ENCODE measurements around the gene WDR45B.
A peak's percentile ranks its signal among the peaks of the same experiment; 100 is the strongest.
"Not testable (repeated sequence)": the region's sequence is repeated elsewhere in the genome, so short reads cannot be mapped to it uniquely, and the experiment has no call there.

The WDR45B gene

DNA sequence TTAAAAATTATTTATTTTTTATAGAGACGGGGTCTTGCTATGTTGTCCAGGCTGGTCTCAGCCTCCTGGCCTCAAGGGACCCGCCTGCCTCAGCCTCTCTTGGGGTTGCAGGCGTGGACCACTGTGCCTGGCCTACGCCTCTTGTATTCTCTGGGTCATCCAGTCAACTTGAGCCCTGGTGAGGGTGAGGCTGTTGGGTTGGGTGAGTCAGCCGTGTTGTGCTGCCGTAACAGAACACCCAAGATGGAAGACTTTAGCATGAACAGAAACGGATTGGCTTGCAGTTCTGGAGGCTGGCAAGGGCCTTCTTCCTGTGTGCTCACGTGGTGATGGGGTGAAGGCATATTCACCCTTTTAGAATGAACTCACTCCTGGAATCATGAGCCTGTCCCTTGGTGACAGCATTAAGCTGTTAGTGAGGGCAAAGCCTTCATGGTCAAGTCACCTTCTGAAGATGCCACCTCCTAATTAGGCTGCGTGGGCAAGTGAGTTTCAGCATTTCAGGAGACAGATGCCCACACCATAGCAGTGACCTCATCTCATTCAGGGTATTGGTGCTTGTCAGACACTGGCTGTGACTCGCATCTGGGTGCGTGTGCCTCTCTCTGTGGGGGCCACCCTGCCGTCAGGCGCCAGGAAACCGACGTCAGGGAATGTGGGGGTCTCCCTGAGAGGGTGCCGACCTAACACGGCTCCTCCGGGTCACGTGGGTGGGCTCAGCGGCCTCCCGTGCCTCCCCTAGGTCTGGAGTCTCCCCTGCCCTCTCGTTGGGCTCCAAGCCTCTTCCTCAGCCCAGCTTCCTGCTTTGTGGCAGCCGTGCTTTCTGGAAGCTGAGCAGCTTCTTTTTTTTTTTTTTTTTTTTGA, 49.8 kb downstream of the WDR45B start:
- DNase-seq, result peak; percentile 39

DNA sequence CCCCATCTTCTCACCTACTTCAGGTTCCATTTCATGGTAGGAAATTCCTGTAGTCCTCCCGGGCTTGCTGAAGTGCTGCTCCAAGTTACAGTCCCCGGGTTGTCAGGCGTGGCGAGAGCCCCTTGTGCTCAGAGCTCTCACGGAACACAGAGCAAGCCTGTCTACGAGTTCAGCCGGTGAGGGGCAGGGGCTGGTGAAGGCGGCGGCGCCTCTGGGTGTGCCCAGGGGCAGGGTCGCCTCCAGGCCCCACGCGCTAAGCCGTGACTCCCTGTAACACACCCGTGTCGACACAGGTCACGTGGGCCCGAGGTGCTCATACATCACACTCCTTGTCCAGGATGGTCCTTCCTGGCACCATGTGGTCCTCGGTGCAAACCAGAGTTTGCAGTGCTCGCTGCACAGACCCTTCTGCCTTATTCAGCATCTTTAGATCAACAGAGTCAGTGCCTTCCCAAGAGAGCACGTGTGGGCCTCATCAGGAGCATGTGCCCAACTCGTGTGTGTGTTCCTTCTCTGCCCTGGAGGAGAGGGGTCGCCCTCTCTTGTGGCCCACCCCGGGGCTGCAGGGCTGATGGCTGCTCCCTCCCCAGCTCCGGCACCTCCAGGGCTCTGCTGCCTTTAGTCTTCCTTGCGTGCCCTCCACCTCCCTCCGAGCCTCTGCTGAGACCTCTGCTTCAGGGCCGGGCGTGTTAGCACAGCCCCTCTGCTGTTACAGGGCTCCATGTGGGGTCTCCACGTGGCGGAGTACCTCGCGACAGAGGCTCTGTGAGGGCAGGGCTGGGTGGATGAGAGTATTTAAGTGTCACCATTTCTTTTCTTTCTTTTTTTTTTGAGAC, 51.2 kb downstream of the WDR45B start:
- DNase-seq, result no peak

DNA sequence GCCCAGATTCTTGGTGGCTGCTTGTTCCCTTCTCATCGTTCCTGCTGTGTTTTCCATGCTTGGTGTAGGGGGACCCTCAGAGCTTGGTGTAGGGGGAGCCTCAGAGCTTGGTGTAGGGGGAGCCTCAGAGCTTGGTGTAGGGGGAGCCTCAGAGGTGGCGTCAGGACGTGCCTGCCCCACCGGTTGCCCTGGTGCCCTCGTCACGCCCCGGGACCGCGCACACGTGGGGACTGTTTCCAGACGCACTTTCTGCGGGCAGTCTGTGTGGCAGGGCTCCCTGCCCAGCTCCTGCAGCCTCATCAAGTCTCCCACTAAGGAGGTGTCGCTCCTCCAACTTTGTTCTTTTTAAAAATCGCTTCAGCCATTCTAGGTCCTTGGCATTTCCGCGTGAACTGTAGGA, 51.9 kb downstream of the WDR45B start:
- DNase-seq, result no peak

DNA sequence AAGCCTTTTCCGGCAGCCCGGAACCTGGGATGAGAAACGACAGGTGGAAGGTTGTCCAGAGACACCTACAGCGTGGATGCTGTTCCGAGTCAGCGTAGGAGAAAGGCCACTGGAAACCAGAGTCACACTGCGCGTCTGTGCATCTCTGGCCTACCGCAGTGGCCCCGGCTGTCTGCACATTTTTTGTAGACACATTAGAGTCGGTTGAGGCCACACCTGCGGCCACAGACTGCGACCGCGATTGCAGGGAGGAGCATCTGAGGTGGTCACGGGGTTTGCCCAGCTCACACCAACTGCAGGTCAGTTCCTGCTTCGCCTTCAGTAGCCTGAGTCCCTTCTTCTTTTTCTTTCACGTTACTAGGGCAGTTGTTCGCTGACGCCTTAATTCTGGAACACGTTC, 52.4 kb downstream of the WDR45B start:
- no peak for DNase-seq

DNA sequence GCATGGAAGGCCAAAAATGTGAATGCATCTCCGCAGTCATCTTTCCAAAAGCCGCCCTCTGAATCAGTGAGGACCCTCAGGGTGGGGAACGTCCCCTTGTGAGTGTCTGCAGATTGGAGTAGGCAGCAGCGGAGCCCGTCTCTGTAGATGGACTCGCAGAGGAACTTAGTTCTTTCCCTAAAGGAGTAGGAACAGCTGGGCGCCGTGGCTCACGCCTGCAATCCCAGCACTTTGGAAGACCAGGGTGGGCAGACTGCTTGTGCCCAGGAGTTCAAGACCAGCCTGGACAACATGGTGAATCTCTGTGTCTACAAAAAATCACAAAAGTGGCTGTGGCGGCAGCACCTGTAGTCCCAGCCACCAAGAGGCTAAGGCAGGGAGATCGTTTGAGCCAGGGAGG, 53.7 kb downstream of the WDR45B start:
- DNase-seq, result no peak

DNA sequence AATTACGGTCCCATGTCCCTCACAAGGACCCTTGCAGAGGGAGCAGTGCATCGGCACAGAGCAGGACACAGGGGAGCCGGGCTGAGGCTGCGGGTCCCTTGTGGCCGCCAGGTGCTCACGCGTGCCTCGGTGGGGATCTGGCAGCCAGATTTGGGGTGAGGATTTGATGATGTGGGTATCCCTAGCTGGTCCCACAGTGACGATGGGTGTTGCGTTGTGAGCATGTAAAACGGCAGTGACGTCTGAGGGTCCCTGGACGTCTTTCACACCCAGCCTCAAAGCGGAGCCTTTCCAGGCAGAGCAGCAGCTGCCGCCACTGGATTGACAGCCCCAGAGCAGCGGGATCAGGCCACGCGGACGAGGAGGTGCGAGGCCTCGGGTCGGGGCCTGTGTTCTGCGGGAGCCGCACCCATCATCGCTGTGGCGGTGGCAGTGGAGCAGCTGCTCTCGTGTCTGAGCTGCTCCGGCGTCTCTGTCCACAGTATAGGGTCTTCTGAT, 54.6 kb downstream of the WDR45B start:
- no peak for DNase-seq

DNA sequence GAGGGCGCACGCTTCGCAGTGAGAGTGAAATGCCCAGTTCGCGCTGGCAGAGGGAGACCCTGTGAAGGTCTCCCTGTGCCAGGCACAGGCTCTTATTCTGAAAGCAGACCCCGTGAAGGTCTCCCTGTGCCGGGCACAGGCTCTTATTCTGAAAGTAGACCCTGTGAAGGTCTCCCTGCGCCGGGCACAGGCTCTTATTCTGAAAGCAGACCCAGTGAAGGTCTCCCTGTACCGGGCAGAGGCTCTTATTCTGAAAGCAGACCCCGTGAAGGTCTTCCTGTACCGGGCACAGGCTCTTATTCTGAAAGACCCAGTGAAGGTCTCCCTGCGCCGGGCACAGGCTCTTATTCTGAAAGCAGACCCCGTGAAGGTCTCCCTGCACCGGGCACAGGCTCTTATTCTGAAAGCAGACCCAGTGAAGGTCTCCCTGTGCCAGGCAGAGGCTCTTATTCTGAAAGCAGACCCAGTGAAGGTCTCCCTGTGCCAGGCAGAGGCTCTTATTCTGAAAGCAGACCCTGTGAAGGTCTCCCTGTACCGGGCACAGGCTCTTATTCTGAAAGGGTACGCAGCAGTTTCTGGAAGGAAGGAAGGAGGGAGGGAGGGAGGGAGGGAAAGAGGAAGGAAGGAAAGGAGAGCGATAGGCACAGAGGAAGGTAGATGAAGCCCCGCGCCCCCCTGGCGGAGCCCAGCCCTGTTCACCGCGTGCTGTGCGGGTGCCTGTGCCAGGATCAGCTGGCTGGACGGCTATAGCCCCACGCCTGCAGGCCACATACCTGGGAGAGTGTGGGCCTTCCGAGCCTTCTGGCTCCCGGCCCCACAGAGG, 55.3 kb downstream of the WDR45B start:
- DNase-seq, result peak; percentile 52

DNA sequence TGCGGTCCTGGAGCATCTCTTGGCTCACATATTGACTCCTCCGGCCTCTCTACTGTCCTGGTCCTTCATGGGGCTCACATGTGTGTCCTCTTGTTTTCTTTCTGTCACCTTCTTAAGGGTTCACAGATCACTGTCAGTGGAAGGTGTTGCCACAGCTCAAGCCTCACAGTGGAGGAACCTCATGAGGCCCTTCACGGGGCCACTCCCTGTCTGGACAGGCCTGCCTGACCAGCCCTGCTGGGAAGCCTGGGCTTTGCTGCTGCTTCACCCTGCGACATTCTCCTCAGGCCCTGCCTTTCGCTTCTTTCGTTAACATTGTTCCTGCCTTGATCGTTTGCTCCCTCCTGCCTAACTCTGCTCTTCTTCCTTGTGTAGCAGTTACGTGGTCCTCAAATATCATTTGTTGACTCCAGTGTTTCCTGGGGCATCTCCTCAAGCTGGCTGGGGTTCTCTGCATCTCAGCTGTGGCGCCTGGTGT, 55.9 kb downstream of the WDR45B start:
- DNase-seq, result no peak

DNA sequence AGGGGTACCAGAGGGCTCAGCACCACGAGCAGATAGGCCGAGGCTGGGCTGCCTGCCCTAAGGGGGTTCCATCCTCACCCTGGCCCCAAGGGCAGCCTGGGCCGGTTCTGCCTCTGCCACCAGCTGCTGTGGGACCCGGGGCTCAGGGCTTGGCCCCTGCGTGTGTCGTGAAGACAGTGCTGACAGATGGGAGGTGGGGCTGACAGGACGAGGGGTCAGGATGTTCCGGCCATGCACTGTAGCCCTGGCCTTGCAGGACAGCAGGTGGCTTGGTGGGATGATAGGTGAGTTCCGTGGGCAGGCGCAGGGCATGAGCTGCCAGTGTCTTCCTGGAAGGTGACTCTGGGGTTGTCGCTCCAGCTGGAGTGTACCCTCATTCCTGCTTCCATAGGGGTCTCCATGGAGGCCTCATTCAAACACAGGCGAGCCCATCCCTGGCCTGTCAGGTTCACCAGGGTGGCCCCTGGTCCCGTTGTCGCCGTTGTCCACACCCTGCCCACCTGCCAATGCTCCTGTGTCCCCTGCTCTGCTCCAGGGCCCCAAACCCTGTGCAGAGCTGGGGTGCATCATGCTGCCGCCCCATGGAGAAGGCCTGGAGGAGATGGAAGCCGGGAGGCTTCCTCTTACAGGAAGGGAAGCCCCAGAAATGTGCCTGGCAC, 57.2 kb downstream of the WDR45B start:
- DNase-seq, result no peak

DNA sequence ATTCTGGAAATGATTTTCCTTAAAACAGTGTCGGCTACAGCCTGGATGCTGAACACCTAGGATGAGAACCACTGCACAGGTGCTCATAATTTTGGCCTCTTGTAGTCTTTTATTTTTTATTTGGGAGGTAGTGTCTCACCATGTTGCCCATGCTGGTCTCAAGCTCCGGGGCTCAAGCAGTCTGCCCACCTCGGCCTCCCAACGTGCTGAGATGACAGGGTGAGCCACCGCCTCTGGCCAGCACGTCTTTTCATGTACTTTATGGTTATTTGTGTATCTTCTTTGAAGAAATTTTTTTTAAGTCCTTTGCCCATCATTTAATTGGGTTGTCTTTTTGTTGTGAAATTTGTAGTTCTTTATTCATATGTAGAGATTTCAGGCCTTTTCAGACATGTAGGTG, 58.0 kb downstream of the WDR45B start:
- DNase-seq, result no peak

DNA sequence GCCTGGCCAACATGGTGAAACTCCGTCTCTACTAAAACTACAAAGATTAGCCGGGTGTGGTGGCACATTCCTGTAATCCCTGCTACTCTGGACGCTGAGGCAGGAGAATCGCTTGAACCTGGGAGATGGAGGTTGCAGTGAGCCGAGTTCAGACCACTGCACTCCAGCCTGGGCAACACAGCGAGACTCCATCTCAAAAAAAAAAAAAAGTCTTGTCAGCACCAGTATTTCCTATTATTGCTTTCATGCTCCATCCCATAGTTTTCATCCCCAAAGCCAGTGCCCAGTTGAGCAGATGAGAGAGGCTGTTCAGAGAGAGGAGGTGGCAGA, 58.4 kb downstream of the WDR45B start:
- DNase-seq, result no peak

DNA sequence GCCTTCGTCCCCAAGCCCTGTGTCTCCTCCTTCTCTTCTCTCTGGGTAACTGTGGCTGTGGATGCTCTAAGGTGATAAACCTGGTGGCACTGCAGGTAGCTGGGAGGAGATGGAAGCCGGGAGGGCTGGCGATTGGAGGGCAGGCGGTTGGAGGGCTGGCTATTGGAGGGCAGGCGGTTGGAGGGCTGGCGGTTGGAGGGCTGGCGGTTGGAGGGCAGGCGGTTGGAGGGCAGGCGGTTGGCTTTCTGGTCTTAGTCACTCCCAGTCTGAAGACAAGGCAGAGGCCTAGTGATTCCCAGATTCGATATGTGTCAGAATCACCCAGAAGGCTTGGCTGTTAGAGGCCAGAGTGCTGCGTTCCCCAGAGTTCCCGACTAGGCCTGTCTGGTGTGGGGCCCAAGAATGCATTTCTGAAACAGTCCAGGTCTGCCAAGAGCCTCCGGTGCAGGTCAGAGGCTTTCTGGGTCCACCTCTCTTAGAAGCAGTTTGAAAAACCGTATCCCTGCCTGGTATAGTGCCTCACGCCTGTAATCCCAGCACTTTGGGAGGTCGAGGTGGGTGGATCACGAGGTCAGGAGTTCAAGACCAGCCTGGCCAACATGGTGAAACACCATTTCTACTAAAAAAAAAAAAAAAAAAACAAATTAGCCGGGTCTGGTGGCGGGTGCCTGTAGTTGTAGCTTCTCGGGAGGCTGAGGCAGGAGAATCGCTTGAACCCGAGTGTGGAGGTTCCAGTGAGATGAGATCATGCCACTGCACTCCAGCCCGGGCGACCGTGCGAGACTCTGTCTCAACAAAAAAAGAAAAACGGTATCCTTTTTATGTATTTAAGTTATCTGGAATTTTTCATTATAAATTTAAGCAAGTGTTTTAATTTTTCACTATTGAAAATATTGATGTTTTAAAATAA, 59.7 kb downstream of the WDR45B start:
- no peak for DNase-seq

DNA sequence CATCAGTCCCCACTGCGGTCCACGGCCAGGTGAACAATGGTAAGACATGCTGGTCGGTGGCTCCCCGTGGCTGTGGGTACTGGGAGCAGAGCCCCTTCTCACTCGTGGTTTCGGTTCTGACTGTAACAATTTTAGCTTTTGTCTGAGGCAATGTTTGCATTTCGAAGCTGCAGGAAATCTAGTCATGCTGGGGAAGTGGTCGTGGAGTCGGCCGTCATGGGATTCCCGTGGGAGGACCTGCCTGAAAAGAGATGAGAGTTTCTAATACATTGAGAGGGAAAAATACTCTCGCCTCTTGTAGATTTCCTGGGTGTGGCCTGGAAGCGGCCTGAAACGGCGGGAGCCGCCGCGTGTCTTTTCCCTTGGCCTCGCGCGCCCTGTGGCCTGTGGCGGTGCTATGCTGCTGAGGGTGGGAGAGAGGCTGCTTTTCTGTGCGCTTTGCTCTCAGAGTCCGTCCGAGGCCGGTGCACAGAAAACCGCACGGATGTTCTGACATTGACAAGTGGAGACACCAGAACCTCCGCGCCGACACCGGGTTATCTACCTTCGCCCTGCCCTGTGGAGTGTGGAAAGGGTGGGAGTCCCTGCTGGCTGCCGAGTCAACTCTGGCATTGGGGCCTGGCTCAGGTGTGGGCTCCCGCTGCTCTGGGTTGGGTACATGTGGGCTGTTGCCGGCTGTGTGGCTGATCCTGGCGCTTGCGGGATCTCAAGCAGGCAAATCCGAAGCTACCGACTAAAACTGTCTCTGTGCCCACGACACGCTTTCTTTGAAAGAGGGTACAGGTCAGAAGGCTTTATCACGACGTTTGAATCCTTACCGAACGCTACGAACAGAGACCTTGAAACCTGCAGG, 60.8 kb downstream of the WDR45B start:
- no peak for DNase-seq

DNA sequence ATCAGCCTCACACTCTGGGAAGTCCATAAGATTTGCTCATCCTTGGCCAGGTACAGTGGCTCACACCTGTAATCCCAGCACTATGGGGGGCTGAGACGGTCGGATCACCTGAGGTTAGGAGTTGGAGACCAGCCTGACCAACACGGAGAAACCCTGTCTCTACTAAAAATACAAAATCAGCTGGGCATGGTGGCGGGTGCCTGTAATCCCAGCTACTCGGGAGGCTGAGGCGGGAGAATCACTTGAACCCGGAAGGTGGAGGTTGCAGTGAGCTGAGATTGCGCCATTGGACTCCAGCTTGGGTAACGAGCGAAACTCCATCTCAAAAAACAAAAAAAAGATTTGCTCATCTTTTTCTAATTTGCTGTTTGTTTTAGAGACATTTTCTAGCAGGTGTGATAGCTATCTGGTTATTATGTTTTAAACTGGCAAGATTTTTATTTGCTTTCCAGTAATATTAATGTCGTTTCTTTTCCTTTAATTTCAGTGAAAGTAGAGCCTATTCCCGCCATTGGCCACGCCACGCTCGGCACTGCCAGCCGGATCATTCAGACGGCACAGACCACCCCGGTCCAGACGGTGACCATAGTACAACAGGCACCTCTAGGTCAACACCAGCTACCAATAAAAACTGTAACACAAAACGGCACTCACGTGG, 61.5 kb downstream of the WDR45B start:
- no peak for DNase-seq

DNA sequence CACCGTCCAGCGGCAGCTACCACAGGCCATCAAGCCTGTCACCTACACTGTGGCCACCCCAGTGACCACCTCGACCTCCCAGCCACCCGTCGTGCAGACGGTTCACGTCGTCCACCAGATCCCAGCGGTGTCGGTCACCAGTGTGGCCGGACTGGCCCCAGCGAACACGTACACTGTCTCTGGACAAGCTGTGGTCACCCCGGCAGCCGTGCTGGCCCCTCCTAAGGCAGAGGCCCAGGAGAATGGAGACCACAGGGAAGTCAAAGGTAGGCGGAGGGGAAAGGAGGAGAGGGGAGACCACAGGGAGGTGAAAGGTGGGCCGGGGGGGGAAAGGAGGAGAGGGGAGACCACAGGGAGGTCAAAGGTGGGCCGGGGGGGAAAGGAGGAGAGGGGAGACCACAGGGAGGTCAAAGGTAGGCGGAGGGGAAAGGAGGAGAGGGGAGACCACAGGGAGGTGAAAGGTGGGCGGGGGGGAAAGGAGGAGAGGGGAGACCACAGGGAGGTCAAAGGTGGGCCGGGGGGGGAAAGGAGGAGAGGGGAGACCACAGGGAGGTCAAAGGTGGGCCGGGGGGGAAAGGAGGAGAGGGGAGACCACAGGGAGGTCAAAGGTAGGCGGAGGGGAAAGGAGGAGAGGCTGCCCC, 62.2 kb downstream of the WDR45B start:
- not testable (repeated sequence) for DNase-seq

DNA sequence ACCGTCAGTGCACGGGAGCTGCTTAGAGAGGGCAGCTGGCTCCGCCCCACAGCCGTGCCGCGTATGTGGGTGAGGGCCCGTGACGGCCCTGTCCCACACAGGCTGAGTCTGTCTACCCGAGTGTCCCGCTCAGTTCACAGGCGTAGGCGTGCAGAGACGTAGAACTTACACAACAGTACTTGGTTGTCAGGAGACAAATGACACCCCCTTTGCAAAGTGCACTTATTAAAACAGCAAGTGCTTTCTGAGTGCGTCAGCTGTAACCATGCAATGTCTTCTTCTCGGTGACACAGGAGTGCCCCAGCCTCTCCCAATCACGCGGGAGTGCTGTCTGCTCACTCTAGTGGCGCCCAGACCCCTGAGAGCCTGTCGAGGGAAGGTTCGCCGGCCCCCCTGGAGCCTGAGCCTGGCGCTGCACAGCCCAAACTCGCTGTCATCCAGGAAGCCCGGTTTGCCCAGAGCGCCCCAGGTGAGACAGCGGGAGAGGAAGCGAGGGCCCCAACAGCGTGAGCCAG, 64.5 kb downstream of the WDR45B start:
- no peak for DNase-seq

DNA sequence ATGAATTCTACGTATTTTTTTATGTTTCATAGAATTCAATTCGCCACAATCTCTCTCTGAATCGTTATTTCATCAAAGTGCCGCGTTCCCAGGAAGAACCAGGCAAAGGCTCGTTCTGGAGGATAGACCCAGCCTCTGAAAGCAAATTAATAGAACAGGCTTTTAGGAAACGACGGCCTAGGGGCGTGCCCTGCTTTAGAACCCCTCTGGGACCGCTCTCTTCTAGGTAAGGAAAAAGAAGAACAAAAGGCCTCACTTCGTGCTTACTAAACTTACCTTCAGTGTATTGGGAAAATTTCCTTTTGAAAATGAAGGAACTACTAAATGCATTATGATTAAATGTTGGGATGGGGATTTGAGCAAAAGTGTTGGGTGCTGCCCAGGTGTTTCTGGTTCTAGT, 65.5 kb downstream of the WDR45B start:
- DNase-seq, result no peak

DNA sequence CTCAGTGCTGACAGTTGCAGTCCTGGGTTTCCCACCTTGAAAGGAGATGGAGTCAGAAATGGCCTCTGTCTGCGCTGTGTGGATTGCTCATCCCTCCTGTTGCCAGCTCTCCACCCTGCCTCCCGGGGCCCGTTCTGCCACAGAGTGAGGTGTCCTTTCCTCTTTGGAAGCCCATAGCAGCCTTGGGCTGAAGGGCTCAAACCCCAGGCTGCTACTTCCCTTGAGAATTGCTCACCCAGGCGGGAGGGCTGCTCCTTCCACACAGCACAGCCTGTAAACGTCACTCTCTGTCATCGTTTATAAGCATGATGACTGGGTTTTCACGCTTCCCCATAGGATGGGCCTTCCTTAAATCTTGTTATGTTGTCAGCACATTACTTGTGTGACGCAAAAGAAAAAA, 66.0 kb downstream of the WDR45B start:
- no peak for DNase-seq

DNA sequence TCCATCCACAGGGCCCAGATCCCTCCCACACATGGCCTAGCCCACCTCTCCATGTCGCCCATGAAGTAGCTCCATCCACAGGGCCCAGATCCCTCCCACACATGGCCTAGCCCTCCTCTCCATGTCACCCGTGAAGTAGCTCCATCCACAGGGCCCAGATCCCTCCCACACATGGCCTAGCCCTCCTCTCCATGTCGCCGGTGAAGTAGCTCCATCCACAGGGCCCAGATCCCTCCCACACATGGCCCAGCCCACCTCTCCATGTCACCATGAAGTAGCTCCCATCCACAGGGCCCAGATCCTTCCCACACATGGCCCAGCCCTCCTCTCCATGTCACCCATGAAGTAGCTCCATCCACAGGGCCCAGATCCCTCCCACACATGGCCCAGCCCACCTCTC, 68.3 kb downstream of the WDR45B start:
- not testable (repeated sequence) for DNase-seq

All from kidney glomerular epithelial cell (primary cell).